AML-193 (cell line): ENCODE results near the gene ZFYVE1.

Source experiments
- DNase-seq, 2 experiments: peaks; one replicate each; lab custom pipeline; 2025; lab: John Stamatoyannopoulos, UW

Gene ZFYVE1

DNA sequence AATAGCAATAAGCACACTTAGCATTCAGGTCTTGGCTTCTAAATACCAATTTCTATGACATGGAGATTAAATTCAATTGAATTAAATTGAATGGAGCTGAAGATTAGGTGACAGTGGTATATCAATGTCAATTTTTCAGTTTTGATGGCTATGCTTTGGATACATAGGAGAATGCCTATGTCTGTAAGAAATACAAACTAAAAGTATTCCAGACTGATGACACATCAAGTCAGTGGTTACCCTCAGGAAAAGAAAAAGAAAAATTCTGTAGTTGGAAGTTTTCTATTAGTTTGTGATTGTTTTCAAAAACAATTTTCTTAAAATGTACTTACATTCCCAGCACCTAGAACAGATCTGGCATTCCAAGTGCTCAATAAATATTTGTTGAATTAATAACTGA is 105.5 kb downstream of the ZFYVE1 start:
- DNase-seq = no peak

- DNase-seq = no peak
Observed at GRCh38 chr14:72920008-72920407, 106.9 kb downstream of the ZFYVE1 start.
